Neural crest cell (in vitro differentiated cells): ENCODE data around the gene MAZ. TPM values are rescaled to one million over a fixed set of nuclear protein-coding genes. Genes with fewer than 3 reads are reported as not detected.
A peak's percentile ranks its signal among the peaks of the same experiment; 100 is the strongest.

Experiments used
- DNase-seq: peaks from one replicate; pipeline ENCODE4 v3.0.0; 2021; ENCODE audit warnings: low read depth, mixed read lengths, low spot score
- H3K27ac Mint-ChIP-seq: one replicate; pipeline ENCODE4 v1.8.0; 2021; ENCODE audit warnings: mild to moderate bottlenecking, mixed read lengths; ENCODE audit not compliant: unreplicated experiment
- H3K27me3 Mint-ChIP-seq: 2 replicates; pipeline ENCODE4 v1.8.0; 2021; ENCODE audit warnings: low read depth, mild to moderate bottlenecking, mixed read lengths
- H3K36me3 Mint-ChIP-seq: 2 replicates; pipeline ENCODE4 v1.8.0; 2021; ENCODE audit warnings: low read depth, mild to moderate bottlenecking, mixed read lengths
- H3K4me1 Mint-ChIP-seq: 2 replicates; pipeline ENCODE4 v1.8.0; 2021; ENCODE audit warnings: mixed read lengths
- H3K4me3 Mint-ChIP-seq: one replicate; pipeline ENCODE4 v1.8.0; 2021; ENCODE audit warnings: mild to moderate bottlenecking, mixed read lengths
- H3K9me3 Mint-ChIP-seq: 2 replicates; pipeline ENCODE4 v1.8.0; 2021; ENCODE audit warnings: mixed read lengths
- total RNA-seq: library from RNA; stranded (reverse); gene quantifications from 2 replicates; pipeline ENCODE4 v1.2.1, GENCODE V29; 2021
- TF ChIP-seq, protein P1 (sequence below): fragments of 200-600 bp; sonication (generic); conservative IDR thresholded peaks from 2 replicates; pipeline ENCODE4 v1.5.0; 2021; ENCODE audit warnings: antibody characterized with exemption, mild to moderate bottlenecking

MAZ gene
- total RNA-seq, 1 donor from 2014 or later: 635 TPM

DNA sequence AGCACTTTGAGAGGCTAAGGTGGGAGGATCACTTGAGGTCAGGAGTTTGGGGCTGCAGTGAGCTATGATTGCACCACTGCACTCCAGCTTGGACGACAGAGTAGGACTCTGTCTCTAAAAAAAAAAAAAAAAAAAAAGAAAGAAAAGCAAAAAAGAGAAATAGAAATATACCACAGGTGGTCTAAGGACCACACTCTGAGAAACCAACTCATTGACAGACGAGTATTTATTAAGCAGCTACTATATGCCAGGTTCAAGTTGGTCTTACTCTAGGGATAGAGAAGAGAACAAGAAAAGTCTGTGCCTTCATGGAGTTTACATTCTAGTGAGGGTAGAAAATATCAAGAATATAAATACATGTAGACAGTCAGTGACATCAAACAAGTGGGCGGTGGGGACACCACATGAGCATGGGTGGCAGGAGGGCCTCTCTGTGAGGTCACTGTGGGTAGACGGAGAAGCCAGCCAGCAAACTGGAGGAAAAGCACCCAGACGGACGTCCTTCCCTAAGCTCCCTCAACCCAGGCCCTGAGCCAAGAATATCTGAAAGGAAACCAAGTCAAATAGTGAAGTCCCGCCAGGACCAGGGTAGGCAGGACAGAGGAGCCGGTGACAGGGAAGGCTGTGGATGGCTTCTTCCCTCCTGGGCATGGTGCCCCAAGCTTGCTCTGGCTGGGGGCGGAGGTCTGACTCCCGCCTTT is 52.0 kb downstream of the MAZ start:
- Mint-ChIP-seq H3K27ac (no peak overlapping the region), H3K27me3 (no peaks in the 10 kb centered on the region), H3K36me3 (no peaks in the 10 kb centered on the region), H3K4me1 (peaks cover 15% of the 10 kb centered on the region), H3K4me3 (peak overlapping the region; percentile 44), H3K9me3 (no peaks in the 10 kb centered on the region)
- DNase-seq: no peak
- TF ChIP-seq, protein P1, sequence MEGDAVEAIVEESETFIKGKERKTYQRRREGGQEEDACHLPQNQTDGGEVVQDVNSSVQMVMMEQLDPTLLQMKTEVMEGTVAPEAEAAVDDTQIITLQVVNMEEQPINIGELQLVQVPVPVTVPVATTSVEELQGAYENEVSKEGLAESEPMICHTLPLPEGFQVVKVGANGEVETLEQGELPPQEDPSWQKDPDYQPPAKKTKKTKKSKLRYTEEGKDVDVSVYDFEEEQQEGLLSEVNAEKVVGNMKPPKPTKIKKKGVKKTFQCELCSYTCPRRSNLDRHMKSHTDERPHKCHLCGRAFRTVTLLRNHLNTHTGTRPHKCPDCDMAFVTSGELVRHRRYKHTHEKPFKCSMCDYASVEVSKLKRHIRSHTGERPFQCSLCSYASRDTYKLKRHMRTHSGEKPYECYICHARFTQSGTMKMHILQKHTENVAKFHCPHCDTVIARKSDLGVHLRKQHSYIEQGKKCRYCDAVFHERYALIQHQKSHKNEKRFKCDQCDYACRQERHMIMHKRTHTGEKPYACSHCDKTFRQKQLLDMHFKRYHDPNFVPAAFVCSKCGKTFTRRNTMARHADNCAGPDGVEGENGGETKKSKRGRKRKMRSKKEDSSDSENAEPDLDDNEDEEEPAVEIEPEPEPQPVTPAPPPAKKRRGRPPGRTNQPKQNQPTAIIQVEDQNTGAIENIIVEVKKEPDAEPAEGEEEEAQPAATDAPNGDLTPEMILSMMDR: no peak

DNA sequence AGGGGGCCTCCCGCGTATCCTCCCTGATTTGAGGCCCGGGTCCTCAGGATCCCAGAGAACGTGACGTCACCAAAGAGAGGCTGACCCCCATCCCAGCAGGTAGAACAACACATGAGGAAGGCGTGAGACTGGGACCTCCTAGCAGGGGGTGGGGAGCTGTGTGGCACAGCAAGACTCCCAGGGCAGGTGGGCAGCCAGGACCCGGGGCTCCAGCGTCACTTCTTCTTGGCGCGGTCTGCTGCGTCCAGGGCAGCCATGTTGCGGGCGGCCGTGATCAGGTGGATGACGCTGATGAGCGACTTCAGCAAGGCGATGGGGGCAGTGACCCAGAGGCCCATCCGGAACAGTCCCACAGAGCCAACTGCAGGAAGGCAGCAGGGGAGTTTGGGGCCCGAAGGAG is 52.6 kb downstream of the MAZ start:
- H3K27me3 Mint-ChIP-seq: no peaks in the 10 kb centered on the region
- no peaks in the 10 kb centered on the region for H3K9me3 Mint-ChIP-seq
- DNase-seq: no peak
- no peaks in the 10 kb centered on the region for H3K36me3 Mint-ChIP-seq
- H3K4me1 Mint-ChIP-seq: peaks cover 19% of the 10 kb centered on the region
- no peak overlapping the region for H3K27ac Mint-ChIP-seq
- TF ChIP-seq, protein P1: no peak
- H3K4me3 Mint-ChIP-seq: no peak overlapping the region

DNA sequence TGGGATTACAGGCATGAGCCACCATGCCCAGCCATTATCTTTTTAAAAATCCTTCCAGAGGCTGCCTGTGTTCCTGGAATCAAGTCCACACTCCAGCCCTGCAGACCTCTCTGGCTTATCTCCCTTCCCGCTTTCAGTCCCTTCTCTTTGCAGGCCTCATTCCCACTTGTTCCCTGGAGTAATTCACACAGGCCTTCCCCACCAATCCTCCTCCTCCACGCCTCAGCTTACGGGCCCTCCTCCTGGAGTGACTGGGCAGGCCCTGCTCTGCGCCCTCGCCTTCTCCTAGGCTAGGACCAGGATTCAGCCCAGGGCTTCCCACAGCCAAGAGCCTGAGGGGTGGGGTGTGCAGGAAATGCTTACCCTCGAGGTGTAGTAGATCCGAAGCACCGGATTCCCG is 53.9 kb downstream of the MAZ start:
- Mint-ChIP-seq H3K4me3 (peak overlapping the region; percentile 95), H3K27ac (peak overlapping the region; percentile 43), H3K36me3 (no peaks in the 10 kb centered on the region), H3K27me3 (no peaks in the 10 kb centered on the region), H3K4me1 (peaks cover 19% of the 10 kb centered on the region), H3K9me3 (no peaks in the 10 kb centered on the region)
- no peak for DNase-seq
- TF ChIP-seq, protein P1: no peak

Other genes starting within 250 kb of the MAZ start
- gene SPN, start 143.3 kb upstream of the MAZ start, total RNA-seq: 0.07 and 0.16 TPM in 2 replicates
- 77.3 and 79.5 TPM in 2 replicates for gene QPRT, start 127.3 kb upstream of the MAZ start, total RNA-seq
- gene C16orf54, start 60.5 kb upstream of the MAZ start, total RNA-seq: not detected in 2 replicates
- not detected in 2 replicates for gene ZG16, start 28.3 kb upstream of the MAZ start, total RNA-seq
- gene KIF22, start 15.8 kb upstream of the MAZ start, total RNA-seq: 162 and 173 TPM in 2 replicates
- gene PRRT2, start 5.7 kb downstream of the MAZ start, total RNA-seq: 18.6 and 21.2 TPM in 2 replicates
- gene PAGR1, start 9.6 kb downstream of the MAZ start, total RNA-seq: 47.6 and 48.4 TPM in 2 replicates
- gene MVP, start 13.9 kb downstream of the MAZ start, total RNA-seq: 1.6 and 2.1 TPM in 2 replicates
- gene CDIPT, start 56.7 kb downstream of the MAZ start, total RNA-seq: 37.5 and 40.6 TPM in 2 replicates
- gene SEZ6L2, start 93.0 kb downstream of the MAZ start, total RNA-seq: 8.7 and 9.3 TPM in 2 replicates
- gene ASPHD1, start 94.0 kb downstream of the MAZ start, total RNA-seq: 2.5 and 2.8 TPM in 2 replicates
- 24.3 and 25.2 TPM in 2 replicates for gene KCTD13, start 119.7 kb downstream of the MAZ start, total RNA-seq
- gene TMEM219, start 155.6 kb downstream of the MAZ start, total RNA-seq: 70.7 and 74.0 TPM in 2 replicates
- 67.7 and 73.2 TPM in 2 replicates for gene TAOK2, start 167.3 kb downstream of the MAZ start, total RNA-seq
- 31.8 and 34.8 TPM in 2 replicates for gene HIRIP3, start 189.1 kb downstream of the MAZ start, total RNA-seq
- gene INO80E, start 189.7 kb downstream of the MAZ start, total RNA-seq: 81.9 and 88.6 TPM in 2 replicates
- gene DOC2A, start 204.5 kb downstream of the MAZ start, total RNA-seq: 5.7 and 6.4 TPM in 2 replicates
- not detected in 2 replicates for gene C16orf92, start 216.7 kb downstream of the MAZ start, total RNA-seq
- gene TLCD3B, start 224.7 kb downstream of the MAZ start, total RNA-seq: 14.2 and 15.3 TPM in 2 replicates